Upper lobe of left lung (tissue), 6 donors: Measurements from ENCODE around the gene SORD. TPM values are rescaled to one million over a fixed set of nuclear protein-coding genes. Genes with fewer than 3 reads are reported as not detected.

ENCODE experiments used
- ATAC-seq, 2 donors: fragments of 200-7000 bp; cut with Tn5 transposase; one replicate each; pipeline ENCODE4 v1.9.1; 2022; ENCODE audit warnings: mild to moderate bottlenecking in 2 of 2, moderate library complexity in 2 of 2; ENCODE audit not compliant: low FRiP score in 2 of 2
- DNase-seq, 2 donors: peaks; one replicate each; pipeline ENCODE4 v3.0.0-alpha.2; 2019 to 2020
- H3K27ac ChIP-seq, 4 donors: fragments of 200-600 bp; sonication (generic); one replicate each; pipeline ENCODE4 v1.5.1; 2016 to 2019
- H3K27me3 ChIP-seq, 4 donors: fragments of 200-600 bp; sonication (generic); one replicate each; pipeline ENCODE4 v1.5.1; 2017 to 2019
- H3K36me3 ChIP-seq, 4 donors: fragments of 200-600 bp; sonication (generic); one replicate each; pipeline ENCODE4 v1.5.1; 2016 to 2019
- H3K4me1 ChIP-seq, 4 donors: fragments of 200-600 bp; sonication (generic); one replicate each; pipeline ENCODE4 v1.5.1; 2018 to 2019
- H3K4me3 ChIP-seq, 4 donors: fragments of 200-600 bp; sonication (generic); one replicate each; pipeline ENCODE4 v1.5.1; 2017 to 2019; ENCODE audit warnings: mild to moderate bottlenecking in 2 of 4, moderate library complexity in 1 of 4
- H3K9me3 ChIP-seq, 4 donors: fragments of 200-600 bp; sonication (generic); one replicate each; pipeline ENCODE4 v1.5.1; 2018 to 2019
- EP300 ChIP-seq, 4 donors: sonication (generic); formaldehyde crosslinking; IDR thresholded peaks; one replicate each; pipeline ENCODE4 v1.5.1; 2017; ENCODE audit warnings: antibody characterized with exemption in 4 of 4, control low read depth in 2 of 4
- POLR2A ChIP-seq, 4 donors: fragments of 450-650 bp; IDR thresholded peaks; one replicate each; pipeline ENCODE4 v1.5.1; 2016 to 2017; ENCODE audit warnings: antibody characterized with exemption in 4 of 4, mild to moderate bottlenecking in 2 of 4
- POLR2AphosphoS5 ChIP-seq, 2 donors: sonication (generic); formaldehyde crosslinking; IDR thresholded peaks; one replicate each; pipeline ENCODE4 v1.5.1; 2017; ENCODE audit warnings: antibody characterized with exemption in 2 of 2
- WGBS, 2 donors: methylation state at CpG; one replicate each; pipeline ENCODE4 v1.1.5; 2017 to 2018; 5-methylcytosine and 5-hydroxymethylcytosine counted together
- total RNA-seq, 6 donors: library from RNA; depleted of rRNA in 4 of 6; stranded (reverse); fragments of >200 nt in 4 of 6; gene quantifications; one replicate each; pipeline versions ENCODE4 v1.1.0 to v1.2.1, GENCODE V29; 2016 to 2021
- TF ChIP-seq, protein P1 (sequence below), 6 experiments: fragments of 450-650 bp in 4 of 6; fragments of 200-600 bp in 2 of 6; sonication (generic) in 2 of 6; IDR thresholded peaks; one replicate each; pipeline ENCODE4 v1.5.1; 2016 to 2019; ENCODE audit warnings: antibody characterized with exemption in 6 of 6
- donor health status: DM: no; HTN: no; CAD: no; lungs with moderate emphysema.
- donor health status: DM: no; HTN: yes; CAD: no; lungs with severe emphysema.

SORD gene
- total RNA-seq, 6 donors from 2014 or later: 4.6 to 11.5 (median 9.3) TPM

DNA sequence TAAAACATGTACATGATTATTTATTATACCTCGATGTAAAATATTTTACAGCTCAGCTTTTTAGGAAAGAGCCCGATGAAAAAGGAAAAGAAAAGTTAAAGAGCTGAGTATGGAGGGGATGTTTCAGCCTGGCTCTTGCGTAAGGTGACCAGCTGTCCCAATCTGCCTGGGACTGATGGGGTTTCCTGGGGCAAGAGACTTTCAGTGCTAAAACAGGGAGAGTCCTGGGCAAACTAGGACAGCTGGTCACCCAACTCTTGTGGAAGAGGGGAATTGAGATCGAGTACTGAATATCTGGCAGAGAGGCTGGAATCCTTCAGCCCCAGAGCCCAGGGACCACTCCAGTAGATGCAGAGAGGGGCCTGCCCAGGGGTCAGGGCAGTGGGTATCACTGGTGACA, 70.0 kb downstream of the SORD start:
- H3K27me3 ChIP-seq: no peaks in the 10 kb centered on the region
- DNase-seq (no peak), ATAC-seq (no peak)
- TF ChIP-seq EP300 (IDR thresholded peaks at IDR 0.05) (no peak), POLR2AphosphoS5 (IDR thresholded peaks at IDR 0.05) (no peak), POLR2A (IDR thresholded peaks at IDR 0.05) (no peak)
- TF ChIP-seq, protein P1, sequence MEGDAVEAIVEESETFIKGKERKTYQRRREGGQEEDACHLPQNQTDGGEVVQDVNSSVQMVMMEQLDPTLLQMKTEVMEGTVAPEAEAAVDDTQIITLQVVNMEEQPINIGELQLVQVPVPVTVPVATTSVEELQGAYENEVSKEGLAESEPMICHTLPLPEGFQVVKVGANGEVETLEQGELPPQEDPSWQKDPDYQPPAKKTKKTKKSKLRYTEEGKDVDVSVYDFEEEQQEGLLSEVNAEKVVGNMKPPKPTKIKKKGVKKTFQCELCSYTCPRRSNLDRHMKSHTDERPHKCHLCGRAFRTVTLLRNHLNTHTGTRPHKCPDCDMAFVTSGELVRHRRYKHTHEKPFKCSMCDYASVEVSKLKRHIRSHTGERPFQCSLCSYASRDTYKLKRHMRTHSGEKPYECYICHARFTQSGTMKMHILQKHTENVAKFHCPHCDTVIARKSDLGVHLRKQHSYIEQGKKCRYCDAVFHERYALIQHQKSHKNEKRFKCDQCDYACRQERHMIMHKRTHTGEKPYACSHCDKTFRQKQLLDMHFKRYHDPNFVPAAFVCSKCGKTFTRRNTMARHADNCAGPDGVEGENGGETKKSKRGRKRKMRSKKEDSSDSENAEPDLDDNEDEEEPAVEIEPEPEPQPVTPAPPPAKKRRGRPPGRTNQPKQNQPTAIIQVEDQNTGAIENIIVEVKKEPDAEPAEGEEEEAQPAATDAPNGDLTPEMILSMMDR (IDR thresholded peaks at IDR 0.05): no peak
- no peaks in the 10 kb centered on the region for H3K36me3 ChIP-seq
- H3K9me3 ChIP-seq: no peaks in the 10 kb centered on the region
- H3K4me3 ChIP-seq: no peak overlapping the region
- H3K27ac ChIP-seq: no peak overlapping the region
- 90 to 93% methylated on average over 4 of the region's 4 CpGs for WGBS, 2 donors
- H3K4me1 ChIP-seq: no peaks in the 10 kb centered on the region

DNA sequence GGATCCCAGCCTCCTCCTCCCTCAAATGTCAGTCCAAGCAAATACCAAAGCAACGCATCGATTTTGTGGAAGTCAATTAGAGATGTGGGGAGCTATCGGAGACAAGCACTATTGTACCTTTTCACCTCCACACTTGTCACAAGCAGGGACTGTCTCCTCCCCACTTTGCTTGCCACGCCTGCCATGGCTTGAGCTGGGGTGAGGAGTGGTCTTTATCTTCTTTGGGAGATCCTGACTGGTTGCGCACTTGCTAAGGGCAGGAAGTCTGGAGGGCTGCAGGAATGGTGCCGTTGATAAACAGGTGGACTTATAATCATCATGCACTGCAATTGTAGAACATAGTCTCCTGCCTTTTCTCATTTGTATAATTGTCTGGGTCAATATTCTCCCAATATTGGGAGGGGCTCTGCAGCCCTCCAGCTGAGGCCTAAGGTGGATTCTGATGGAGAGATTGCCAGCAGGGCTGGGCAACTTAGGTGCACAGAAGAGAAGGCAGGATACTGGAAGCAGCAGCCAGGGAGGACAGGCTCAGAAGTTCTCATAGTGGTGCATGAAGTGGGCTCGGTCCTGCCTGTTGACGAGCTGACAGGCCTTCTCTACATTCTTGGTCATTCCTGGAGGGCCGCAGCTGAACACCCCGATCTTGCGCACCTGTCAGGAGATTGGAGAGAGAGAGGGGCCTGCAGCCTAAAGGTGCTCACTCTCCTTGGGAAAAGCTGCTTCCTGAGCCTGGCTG, 70.8 kb downstream of the SORD start:
- TF ChIP-seq EP300 (IDR thresholded peaks at IDR 0.05) (no peak), POLR2AphosphoS5 (IDR thresholded peaks at IDR 0.05) (no peak), POLR2A (IDR thresholded peaks at IDR 0.05) (no peak)
- TF ChIP-seq, protein P1 (IDR thresholded peaks at IDR 0.05): no peak
- Histone ChIP-seq H3K9me3 (no peaks in the 10 kb centered on the region), H3K27ac (no peak overlapping the region), H3K4me1 (no peaks in the 10 kb centered on the region), H3K36me3 (no peaks in the 10 kb centered on the region), H3K27me3 (no peaks in the 10 kb centered on the region), H3K4me3 (no peak overlapping the region)
- WGBS, 2 donors: 84 to 87% methylated on average over 11 of the region's 11 CpGs
- DNase-seq (no peak), ATAC-seq (no peak)

DNA sequence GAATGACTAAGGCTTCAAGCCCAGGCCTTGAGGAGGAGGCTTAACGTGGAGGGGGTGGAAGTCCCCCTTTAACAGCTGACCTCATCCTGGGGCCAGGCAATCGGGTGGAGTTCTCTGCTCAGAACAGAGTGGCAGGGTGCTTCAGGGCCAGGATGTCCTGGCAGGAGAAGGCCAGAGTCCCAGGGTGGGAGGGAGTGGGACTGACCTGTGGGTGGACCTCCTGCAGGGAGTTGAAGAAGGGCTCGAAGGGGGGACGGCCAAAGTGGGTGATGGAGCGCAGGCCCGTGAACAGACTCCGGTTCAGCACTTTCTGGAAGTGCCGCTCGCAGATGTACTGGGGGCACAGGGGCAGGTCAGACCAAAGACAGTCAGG, 71.3 kb downstream of the SORD start:
- no peak for DNase-seq
- no peak overlapping the region for H3K27ac ChIP-seq
- no peaks in the 10 kb centered on the region for H3K27me3 ChIP-seq
- H3K9me3 ChIP-seq: no peaks in the 10 kb centered on the region
- no peaks in the 10 kb centered on the region for H3K36me3 ChIP-seq
- H3K4me3 ChIP-seq: no peak overlapping the region
- peak; percentile 20 to 71 for ATAC-seq
- TF ChIP-seq, protein P1 (IDR thresholded peaks at IDR 0.05): no peak
- TF ChIP-seq POLR2AphosphoS5 (IDR thresholded peaks at IDR 0.05): no peak
- TF ChIP-seq POLR2A (IDR thresholded peaks at IDR 0.05): no peak
- TF ChIP-seq EP300 (IDR thresholded peaks at IDR 0.05): no peak
- no peaks in the 10 kb centered on the region for H3K4me1 ChIP-seq
- WGBS, 2 donors: 81 to 83% methylated on average over 9 of the region's 9 CpGs

DNA sequence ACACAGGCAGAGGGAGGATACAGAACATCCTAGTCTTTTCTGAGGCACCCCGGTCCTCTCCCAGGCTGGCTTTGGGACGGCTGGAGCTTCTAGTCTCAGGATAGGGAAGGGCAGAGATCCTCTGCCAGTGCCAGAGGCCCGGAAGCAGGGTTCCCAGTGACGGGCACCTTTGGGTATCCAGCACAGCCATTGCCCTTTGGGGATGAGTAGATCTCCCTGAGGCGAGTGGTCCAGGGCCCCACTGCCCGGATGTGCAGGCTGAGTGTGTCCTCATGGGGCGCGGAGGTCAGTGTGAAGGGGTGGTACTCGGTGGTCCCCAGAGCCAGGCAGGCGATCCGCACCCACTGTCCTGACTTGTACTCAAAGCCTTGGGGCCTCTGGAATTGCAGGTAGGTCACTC, 72.7 kb downstream of the SORD start:
- no peaks in the 10 kb centered on the region for H3K9me3 ChIP-seq
- ATAC-seq (no peak), DNase-seq (peak in 1 of 2 donors; percentile 37)
- TF ChIP-seq EP300 (IDR thresholded peaks at IDR 0.05) (no peak), POLR2A (IDR thresholded peaks at IDR 0.05) (no peak), POLR2AphosphoS5 (IDR thresholded peaks at IDR 0.05) (no peak)
- TF ChIP-seq, protein P1 (IDR thresholded peaks at IDR 0.05): no peak
- 77 to 91% methylated on average over 2 to 11 of the region's 11 CpGs for WGBS, 2 donors
- H3K4me3 ChIP-seq: no peak overlapping the region
- H3K4me1 ChIP-seq: no peaks in the 10 kb centered on the region
- no peaks in the 10 kb centered on the region for H3K27me3 ChIP-seq
- no peak overlapping the region for H3K27ac ChIP-seq
- no peaks in the 10 kb centered on the region for H3K36me3 ChIP-seq

DNA sequence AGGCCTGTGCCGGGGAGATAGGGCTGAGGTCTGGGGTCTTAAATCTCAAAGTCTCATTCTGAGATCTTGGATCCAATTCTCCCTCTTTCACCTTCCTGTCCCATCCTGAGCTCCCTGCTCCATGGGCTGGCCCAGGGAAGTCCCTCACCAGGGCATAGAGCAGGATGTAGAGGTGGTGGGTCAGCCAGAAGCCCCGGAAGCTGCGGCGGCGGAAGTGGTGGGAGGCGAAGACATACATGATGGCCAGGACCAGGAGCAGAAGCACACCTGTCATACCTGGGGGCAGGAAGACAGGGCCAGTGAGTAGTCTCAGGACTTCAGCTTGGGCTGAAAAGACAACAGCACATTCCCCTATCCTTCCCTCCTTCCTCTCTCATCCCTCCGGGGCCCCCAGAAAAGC, 74.5 kb downstream of the SORD start:
- H3K4me1 ChIP-seq: no peaks in the 10 kb centered on the region
- 92 to 95% methylated on average over 6 to 7 of the region's 7 CpGs for WGBS, 2 donors
- ATAC-seq: no peak
- no peaks in the 10 kb centered on the region for H3K27me3 ChIP-seq
- DNase-seq: peak in 1 of 2 donors; percentile 46
- no peaks in the 10 kb centered on the region for H3K9me3 ChIP-seq
- no peak overlapping the region for H3K4me3 ChIP-seq
- H3K27ac ChIP-seq: no peak overlapping the region
- TF ChIP-seq, protein P1 (IDR thresholded peaks at IDR 0.05): no peak
- TF ChIP-seq POLR2AphosphoS5 (IDR thresholded peaks at IDR 0.05) (no peak), EP300 (IDR thresholded peaks at IDR 0.05) (no peak), POLR2A (IDR thresholded peaks at IDR 0.05) (no peak)
- no peaks in the 10 kb centered on the region for H3K36me3 ChIP-seq
